ENCODE measurements around the gene CBX3.

GRCh38 chr7:26185844-26186180, 15.7 kb upstream of the CBX3 start:
- TF ChIP-seq SUZ12 (IDR thresholded peaks at IDR 0.05; ENCODE audit: extremely low read depth, insufficient read depth, insufficient read length) (no peak), YY1 (IDR thresholded peaks at IDR 0.05; ENCODE audit: insufficient read depth, insufficient read length) (no peak), ZNF274 (IDR thresholded peaks at IDR 0.05; ENCODE audit: low read depth, low read length) (no peak)

All from NT2/D1 (cell line).